Measurements from ENCODE around the gene ATP5PB.

ATP5PB gene

GRCh38 chr1:111471538-111471937 is 22.3 kb downstream of the ATP5PB start:
- DNase-seq (ENCODE audit: low read depth), result no peak
- no peak for TF ChIP-seq CTCF (IDR thresholded peaks at IDR 0.05; ENCODE audit: control insufficient read depth, extremely low read depth, insufficient read depth)
- no peak overlapping the region for H3K4me3 ChIP-seq (ENCODE audit: low read depth, low read length)

DNA sequence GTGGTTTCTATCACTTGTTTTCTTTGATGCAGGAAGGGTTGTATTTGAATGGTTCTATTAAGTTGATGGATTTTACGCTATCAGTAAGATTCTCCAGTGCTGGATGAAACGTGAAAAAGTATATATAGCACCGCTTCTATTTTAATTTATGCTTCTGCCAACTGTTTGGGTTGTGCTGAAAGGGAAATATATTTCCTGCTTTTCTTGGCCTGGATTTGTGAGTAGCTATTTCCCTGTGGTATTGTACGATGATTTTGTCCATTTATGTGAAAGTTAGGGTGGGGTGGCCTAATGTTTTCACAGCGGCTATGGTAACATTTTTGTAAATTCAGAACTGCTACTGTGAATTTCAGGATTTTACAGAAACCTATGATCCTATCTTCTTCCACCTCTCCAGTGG is 24.8 kb downstream of the ATP5PB start:
- no peak overlapping the region for H3K4me3 ChIP-seq (ENCODE audit: low read depth, low read length)
- TF ChIP-seq CTCF (IDR thresholded peaks at IDR 0.05; ENCODE audit: control insufficient read depth, extremely low read depth, insufficient read depth), result no peak
- DNase-seq (ENCODE audit: low read depth), result no peak

- no peak for DNase-seq (ENCODE audit: low read depth)
- no peak overlapping the region for H3K4me3 ChIP-seq (ENCODE audit: low read depth, low read length)
- no peak for TF ChIP-seq CTCF (IDR thresholded peaks at IDR 0.05; ENCODE audit: control insufficient read depth, extremely low read depth, insufficient read depth)
These were observed 25.3 kb downstream of the ATP5PB start for GRCh38 chr1:111474521-111474920.

DNA sequence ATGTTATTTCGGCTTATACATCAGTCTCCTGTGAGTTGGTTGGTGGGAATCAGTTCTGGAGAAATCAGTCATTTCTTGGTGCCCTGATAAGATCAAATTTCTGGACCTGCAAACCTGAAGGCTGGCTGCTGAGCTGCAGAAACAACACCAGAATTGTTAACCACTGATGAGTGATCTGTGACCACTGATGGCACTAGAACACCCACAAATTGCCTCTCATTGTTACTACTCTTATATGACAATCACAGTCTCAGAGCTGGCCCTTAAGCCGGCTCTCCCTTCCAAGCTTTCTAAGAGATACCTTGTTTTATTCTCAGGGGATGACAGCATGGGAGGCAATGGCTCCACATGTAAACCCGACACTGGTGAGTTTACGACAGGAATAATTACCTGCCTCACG is 26.4 kb downstream of the ATP5PB start:
- no peak for TF ChIP-seq CTCF (IDR thresholded peaks at IDR 0.05; ENCODE audit: control insufficient read depth, extremely low read depth, insufficient read depth)
- H3K4me3 ChIP-seq (ENCODE audit: low read depth, low read length), result no peak overlapping the region
- no peak for DNase-seq (ENCODE audit: low read depth)

DNA sequence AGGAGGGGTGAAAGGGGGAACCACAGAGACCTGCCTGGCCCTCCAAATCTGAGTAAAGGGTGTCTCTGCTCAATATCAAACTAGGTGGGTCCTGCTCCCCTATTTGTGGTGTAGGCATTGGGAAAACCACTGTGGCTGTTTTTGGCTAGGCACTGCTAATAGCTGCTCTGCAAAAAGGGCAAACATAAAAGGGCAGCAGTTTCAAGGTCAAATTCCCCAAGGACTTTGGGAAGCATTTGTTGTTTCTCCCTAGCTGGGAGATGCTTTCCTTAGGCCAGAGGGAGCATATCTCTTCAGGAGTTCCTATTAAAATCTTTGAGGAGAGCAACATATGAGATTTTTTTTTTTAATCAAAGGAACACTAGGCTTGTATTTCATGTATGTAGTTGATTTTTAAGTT is 26.9 kb downstream of the ATP5PB start:
- no peak for DNase-seq (ENCODE audit: low read depth)
- TF ChIP-seq CTCF (IDR thresholded peaks at IDR 0.05; ENCODE audit: control insufficient read depth, extremely low read depth, insufficient read depth), result no peak
- H3K4me3 ChIP-seq (ENCODE audit: low read depth, low read length), result no peak overlapping the region

- H3K4me3 ChIP-seq (ENCODE audit: low read depth, low read length), result no peak overlapping the region
- TF ChIP-seq CTCF (IDR thresholded peaks at IDR 0.05; ENCODE audit: control insufficient read depth, extremely low read depth, insufficient read depth), result no peak
- DNase-seq (ENCODE audit: low read depth), result no peak
These were observed 27.6 kb downstream of the ATP5PB start for GRCh38 chr1:111476761-111477309.

GRCh38 chr1:111480674-111481073 is 31.4 kb downstream of the ATP5PB start:
- TF ChIP-seq CTCF (IDR thresholded peaks at IDR 0.05; ENCODE audit: control insufficient read depth, extremely low read depth, insufficient read depth), result no peak
- H3K4me3 ChIP-seq (ENCODE audit: low read depth, low read length), result no peak overlapping the region
- DNase-seq (ENCODE audit: low read depth), result no peak
